Caki2 (cell line): ENCODE measurements around the gene SS18. TPM values are rescaled to one million over a fixed set of nuclear protein-coding genes. Genes with fewer than 3 reads are reported as not detected.

ENCODE experiments used
- total RNA-seq: library from RNA; depleted of rRNA; stranded (reverse); fragments of >200 nt; shearing (Covaris generic); gene quantifications from 2 replicates; pipeline ENCODE4 v1.2.3, GENCODE V29; 2014; ENCODE audit warnings: low replicate concordance; rRNA removed

The SS18 gene
- total RNA-seq, 1 experiment from 2014 or later: 49.7 TPM

Other genes with a start within 250 kb of the SS18 start
- not detected in 2 replicates for gene PSMA8, start 43.3 kb upstream of the SS18 start, total RNA-seq
- 4.7 and 6.0 TPM in 2 replicates for gene TAF4B, start 135.8 kb upstream of the SS18 start, total RNA-seq